Upper lobe of left lung (tissue), 6 donors: Measurements from ENCODE around the gene CANT1. TPM values are rescaled to one million over a fixed set of nuclear protein-coding genes. Genes with fewer than 3 reads are reported as not detected.
A peak's percentile ranks its signal among the peaks of the same experiment; 100 is the strongest.

Experiments used
- ATAC-seq, 2 donors: fragments of 200-7000 bp; cut with Tn5 transposase; one replicate each; pipeline ENCODE4 v1.9.1; 2022; ENCODE audit warnings: mild to moderate bottlenecking in 2 of 2, moderate library complexity in 2 of 2; ENCODE audit not compliant: low FRiP score in 2 of 2
- DNase-seq, 2 donors: peaks; one replicate each; pipeline ENCODE4 v3.0.0-alpha.2; 2019 to 2020
- H3K27ac ChIP-seq, 4 donors: fragments of 200-600 bp; sonication (generic); one replicate each; pipeline ENCODE4 v1.5.1; 2016 to 2019
- H3K27me3 ChIP-seq, 4 donors: fragments of 200-600 bp; sonication (generic); one replicate each; pipeline ENCODE4 v1.5.1; 2017 to 2019
- H3K36me3 ChIP-seq, 4 donors: fragments of 200-600 bp; sonication (generic); one replicate each; pipeline ENCODE4 v1.5.1; 2016 to 2019
- H3K4me1 ChIP-seq, 4 donors: fragments of 200-600 bp; sonication (generic); one replicate each; pipeline ENCODE4 v1.5.1; 2018 to 2019
- H3K4me3 ChIP-seq, 4 donors: fragments of 200-600 bp; sonication (generic); one replicate each; pipeline ENCODE4 v1.5.1; 2017 to 2019; ENCODE audit warnings: mild to moderate bottlenecking in 2 of 4, moderate library complexity in 1 of 4
- H3K9me3 ChIP-seq, 4 donors: fragments of 200-600 bp; sonication (generic); one replicate each; pipeline ENCODE4 v1.5.1; 2018 to 2019
- EP300 ChIP-seq, 4 donors: sonication (generic); formaldehyde crosslinking; IDR thresholded peaks; one replicate each; pipeline ENCODE4 v1.5.1; 2017; ENCODE audit warnings: antibody characterized with exemption in 4 of 4, control low read depth in 2 of 4
- POLR2A ChIP-seq, 4 donors: fragments of 450-650 bp; IDR thresholded peaks; one replicate each; pipeline ENCODE4 v1.5.1; 2016 to 2017; ENCODE audit warnings: antibody characterized with exemption in 4 of 4, mild to moderate bottlenecking in 2 of 4
- POLR2AphosphoS5 ChIP-seq, 2 donors: sonication (generic); formaldehyde crosslinking; IDR thresholded peaks; one replicate each; pipeline ENCODE4 v1.5.1; 2017; ENCODE audit warnings: antibody characterized with exemption in 2 of 2
- WGBS, 2 donors: methylation state at CpG; one replicate each; pipeline ENCODE4 v1.1.5; 2017 to 2018; 5-methylcytosine and 5-hydroxymethylcytosine counted together
- total RNA-seq, 6 donors: library from RNA; depleted of rRNA in 4 of 6; stranded (reverse); fragments of >200 nt in 4 of 6; gene quantifications; one replicate each; pipeline versions ENCODE4 v1.1.0 to v1.2.1, GENCODE V29; 2016 to 2021
- TF ChIP-seq, protein P1 (sequence below), 6 experiments: fragments of 450-650 bp in 4 of 6; fragments of 200-600 bp in 2 of 6; sonication (generic) in 2 of 6; IDR thresholded peaks; one replicate each; pipeline ENCODE4 v1.5.1; 2016 to 2019; ENCODE audit warnings: antibody characterized with exemption in 6 of 6
- donor health status: DM: no; HTN: no; CAD: no; lungs with moderate emphysema.
- donor health status: DM: no; HTN: yes; CAD: no; lungs with severe emphysema.

Gene CANT1
- total RNA-seq, 6 donors from 2014 or later, result 19.5 to 77.8 (median 38.6) TPM

DNA sequence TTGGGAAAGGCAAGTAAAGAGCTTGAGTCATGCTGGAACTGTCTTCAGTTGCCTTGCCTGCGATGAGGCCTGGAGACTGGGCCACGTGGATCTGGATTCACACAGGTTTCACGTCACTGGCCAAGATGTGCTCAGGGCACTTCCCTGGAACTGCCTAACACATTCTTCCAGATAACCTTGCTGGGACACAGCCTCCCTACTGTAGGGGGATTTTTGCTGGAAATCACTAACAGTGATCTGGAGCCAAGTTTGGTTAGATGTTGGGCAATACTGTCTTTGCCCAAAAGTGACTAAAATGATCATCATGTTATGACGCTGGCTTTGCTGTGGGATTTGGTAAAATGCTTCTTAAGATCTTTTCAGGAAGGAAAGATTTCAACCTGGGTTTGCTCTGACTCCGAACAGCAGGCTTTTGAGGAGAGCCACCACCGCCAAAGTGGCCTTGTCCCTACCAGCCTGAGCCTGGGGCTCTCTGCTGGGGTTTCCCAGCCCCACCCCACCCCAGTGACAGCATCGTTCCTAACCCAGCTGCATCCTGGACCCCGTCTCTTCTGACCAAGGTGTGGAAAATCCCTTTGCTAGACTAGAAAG lies 29.1 kb upstream of the CANT1 start:
- peak; percentile 44 to 86 for ATAC-seq

GRCh38 chr17:79036596-79036995 lies 27.0 kb upstream of the CANT1 start:
- ATAC-seq (peak; percentile 43 to 47), DNase-seq (peak in 1 of 2 donors; percentile 67)
- TF ChIP-seq POLR2AphosphoS5 (IDR thresholded peaks at IDR 0.05) (peak; percentile 36 to 75), POLR2A (IDR thresholded peaks at IDR 0.05) (no peak)
- no peaks in the 10 kb centered on the region for H3K27me3 ChIP-seq
- peaks cover 11 to 28% (median 22%) of the 10 kb centered on the region in 4 donors for H3K4me1 ChIP-seq
- H3K9me3 ChIP-seq, result no peaks in the 10 kb centered on the region
- no peaks in the 10 kb centered on the region for H3K36me3 ChIP-seq
- no peak overlapping the region for H3K4me3 ChIP-seq
- 49 to 52% methylated on average over 3 of the region's 3 CpGs for WGBS, 2 donors
- H3K27ac ChIP-seq, result peak overlapping the region in 3 of 4 donors; percentile 21 to 46 (median 35)

More for the DNA sequence above, 29.1 kb upstream of the CANT1 start:
- H3K4me3 ChIP-seq, result no peak overlapping the region
- H3K27ac ChIP-seq, result peak overlapping the region in 2 of 4 donors; percentile 45 to 64
- peaks cover 18 to 28% (median 24%) of the 10 kb centered on the region in 4 donors for H3K4me1 ChIP-seq
- 67 to 83% methylated on average over 6 to 8 of the region's 8 CpGs for WGBS, 2 donors
- peak in 1 of 2 donors; percentile 22 for DNase-seq
- no peaks in the 10 kb centered on the region for H3K9me3 ChIP-seq
- no peaks in the 10 kb centered on the region for H3K36me3 ChIP-seq
- TF ChIP-seq POLR2A (IDR thresholded peaks at IDR 0.05), result no peak
- peak; percentile 15 to 67 for TF ChIP-seq POLR2AphosphoS5 (IDR thresholded peaks at IDR 0.05)
- no peaks in the 10 kb centered on the region for H3K27me3 ChIP-seq

DNA sequence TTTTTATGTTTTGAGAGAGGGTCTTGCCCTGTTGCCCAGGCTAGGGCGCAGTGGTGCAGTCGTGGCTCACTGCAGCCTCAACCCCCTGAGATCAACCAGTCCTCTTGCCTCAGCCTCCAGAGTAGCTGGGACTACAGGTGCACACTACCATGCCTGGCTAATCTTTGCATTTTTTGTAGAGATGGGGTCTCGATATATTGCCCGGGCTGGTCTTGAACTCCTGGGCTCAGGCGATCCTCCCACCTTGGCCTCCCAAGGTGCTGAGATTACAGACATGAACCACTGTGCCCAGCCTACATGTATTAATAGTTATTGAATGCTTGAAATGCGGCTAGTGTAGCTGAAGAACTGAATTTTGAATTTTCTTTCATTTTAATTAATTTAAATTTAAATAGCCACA lies 26.6 kb upstream of the CANT1 start:
- no peak for DNase-seq
- H3K27ac ChIP-seq, result peak overlapping the region in 2 of 4 donors; percentile 35 to 46
- no peaks in the 10 kb centered on the region for H3K9me3 ChIP-seq
- peaks cover 11 to 28% (median 22%) of the 10 kb centered on the region in 4 donors for H3K4me1 ChIP-seq
- no peaks in the 10 kb centered on the region for H3K36me3 ChIP-seq
- no peaks in the 10 kb centered on the region for H3K27me3 ChIP-seq
- TF ChIP-seq, protein P1, sequence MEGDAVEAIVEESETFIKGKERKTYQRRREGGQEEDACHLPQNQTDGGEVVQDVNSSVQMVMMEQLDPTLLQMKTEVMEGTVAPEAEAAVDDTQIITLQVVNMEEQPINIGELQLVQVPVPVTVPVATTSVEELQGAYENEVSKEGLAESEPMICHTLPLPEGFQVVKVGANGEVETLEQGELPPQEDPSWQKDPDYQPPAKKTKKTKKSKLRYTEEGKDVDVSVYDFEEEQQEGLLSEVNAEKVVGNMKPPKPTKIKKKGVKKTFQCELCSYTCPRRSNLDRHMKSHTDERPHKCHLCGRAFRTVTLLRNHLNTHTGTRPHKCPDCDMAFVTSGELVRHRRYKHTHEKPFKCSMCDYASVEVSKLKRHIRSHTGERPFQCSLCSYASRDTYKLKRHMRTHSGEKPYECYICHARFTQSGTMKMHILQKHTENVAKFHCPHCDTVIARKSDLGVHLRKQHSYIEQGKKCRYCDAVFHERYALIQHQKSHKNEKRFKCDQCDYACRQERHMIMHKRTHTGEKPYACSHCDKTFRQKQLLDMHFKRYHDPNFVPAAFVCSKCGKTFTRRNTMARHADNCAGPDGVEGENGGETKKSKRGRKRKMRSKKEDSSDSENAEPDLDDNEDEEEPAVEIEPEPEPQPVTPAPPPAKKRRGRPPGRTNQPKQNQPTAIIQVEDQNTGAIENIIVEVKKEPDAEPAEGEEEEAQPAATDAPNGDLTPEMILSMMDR (IDR thresholded peaks at IDR 0.05), result no peak
- no peak for TF ChIP-seq POLR2AphosphoS5 (IDR thresholded peaks at IDR 0.05)
- TF ChIP-seq EP300 (IDR thresholded peaks at IDR 0.05), result no peak
- no peak for TF ChIP-seq POLR2A (IDR thresholded peaks at IDR 0.05)
- 91 to 94% methylated on average over 6 of the region's 6 CpGs for WGBS, 2 donors
- ATAC-seq, result no peak
- H3K4me3 ChIP-seq, result no peak overlapping the region

GRCh38 chr17:79035686-79036085 lies 26.1 kb upstream of the CANT1 start:
- no peaks in the 10 kb centered on the region for H3K9me3 ChIP-seq
- no peaks in the 10 kb centered on the region for H3K27me3 ChIP-seq
- ATAC-seq (no peak), DNase-seq (no peak)
- 94% methylated on average over 6 of the region's 6 CpGs for WGBS, 2 donors
- H3K4me1 ChIP-seq, result peaks cover 11 to 28% (median 22%) of the 10 kb centered on the region in 4 donors
- no peaks in the 10 kb centered on the region for H3K36me3 ChIP-seq
- no peak overlapping the region for H3K4me3 ChIP-seq
- H3K27ac ChIP-seq, result no peak overlapping the region
- TF ChIP-seq EP300 (IDR thresholded peaks at IDR 0.05) (no peak), POLR2A (IDR thresholded peaks at IDR 0.05) (no peak), POLR2AphosphoS5 (IDR thresholded peaks at IDR 0.05) (no peak)
- TF ChIP-seq, protein P1 (IDR thresholded peaks at IDR 0.05), result no peak

DNA sequence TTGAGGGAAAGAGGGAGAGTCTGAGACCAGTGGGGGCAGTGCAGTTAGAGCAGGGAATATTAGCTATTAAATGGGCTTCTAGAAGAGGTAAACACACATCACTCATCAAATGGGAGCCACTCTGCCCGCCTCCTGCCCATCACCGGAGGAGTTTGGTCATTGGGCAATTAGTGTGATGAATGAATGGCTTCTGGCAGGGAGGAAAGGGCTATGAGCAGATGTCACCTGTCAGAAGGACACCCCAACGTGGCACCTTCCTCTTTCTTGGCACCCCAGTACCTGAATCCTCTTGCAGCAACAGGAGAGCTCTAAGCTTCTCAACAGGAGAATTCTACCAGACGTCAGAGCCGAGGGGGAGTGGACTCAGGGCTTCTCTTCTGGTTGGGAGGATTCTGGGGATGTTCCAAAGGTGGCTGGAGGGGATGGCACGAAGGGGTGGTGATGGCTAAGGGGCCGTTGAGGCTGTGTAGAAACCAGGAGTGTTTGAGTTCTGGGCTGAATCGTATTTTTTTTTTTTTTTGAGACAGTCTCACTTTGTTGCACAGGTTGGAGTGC lies 25.4 kb upstream of the CANT1 start:
- TF ChIP-seq POLR2A (IDR thresholded peaks at IDR 0.05) (no peak), EP300 (IDR thresholded peaks at IDR 0.05) (no peak), POLR2AphosphoS5 (IDR thresholded peaks at IDR 0.05) (no peak)
- TF ChIP-seq, protein P1 (IDR thresholded peaks at IDR 0.05), result no peak
- DNase-seq (no peak), ATAC-seq (no peak)
- WGBS, 2 donors, result 80 to 82% methylated on average over 8 of the region's 8 CpGs
- H3K9me3 ChIP-seq, result no peaks in the 10 kb centered on the region
- H3K4me1 ChIP-seq, result peaks cover 11 to 28% (median 22%) of the 10 kb centered on the region in 4 donors
- no peaks in the 10 kb centered on the region for H3K36me3 ChIP-seq
- no peak overlapping the region for H3K4me3 ChIP-seq
- no peaks in the 10 kb centered on the region for H3K27me3 ChIP-seq
- no peak overlapping the region for H3K27ac ChIP-seq
